ENCODE results near the gene AGBL4.
"Not testable (repeated sequence)": the region's sequence is repeated elsewhere in the genome, so short reads cannot be mapped to it uniquely, and the experiment has no call there.

Gene AGBL4

GRCh38 chr1:50038237-50038809 lies 14.6 kb upstream of the AGBL4 start:
- Mint-ChIP-seq H3K27me3 (ENCODE audit: low read depth) (no peaks in the 10 kb centered on the region), H3K36me3 (ENCODE audit: low read depth) (no peaks in the 10 kb centered on the region), H3K4me3 (no peak overlapping the region), H3K4me1 (no peaks in the 10 kb centered on the region), H3K9me3 (peaks cover 11% of the 10 kb centered on the region), H3K27ac (no peak overlapping the region)
- TF ChIP-seq CTCF (IDR thresholded peaks at IDR 0.05; ENCODE audit: unreplicated experiment in 3 of 3): no peak

GRCh38 chr1:50027794-50028193 lies 4.0 kb upstream of the AGBL4 start:
- Mint-ChIP-seq H3K27me3 (ENCODE audit: low read depth) (peaks cover 10% of the 10 kb centered on the region), H3K9me3 (peaks cover 12% of the 10 kb centered on the region), H3K36me3 (ENCODE audit: low read depth) (no peaks in the 10 kb centered on the region), H3K27ac (no peak overlapping the region), H3K4me1 (no peaks in the 10 kb centered on the region), H3K4me3 (no peak overlapping the region)
- TF ChIP-seq CTCF (IDR thresholded peaks at IDR 0.05; ENCODE audit: unreplicated experiment in 3 of 3): no peak

- Mint-ChIP-seq H3K36me3 (ENCODE audit: low read depth) (no peaks in the 10 kb centered on the region), H3K27me3 (ENCODE audit: low read depth) (no peaks in the 10 kb centered on the region), H3K4me3 (no peak overlapping the region), H3K4me1 (no peaks in the 10 kb centered on the region), H3K9me3 (peaks cover 64% of the 10 kb centered on the region), H3K27ac (no peak overlapping the region)
- no peak for TF ChIP-seq CTCF (IDR thresholded peaks at IDR 0.05; ENCODE audit: unreplicated experiment in 3 of 3)
These were observed 28.0 kb downstream of the AGBL4 start for GRCh38 chr1:49995734-49996133.

- H3K36me3 Mint-ChIP-seq (ENCODE audit: low read depth): no peaks in the 10 kb centered on the region
- no peaks in the 10 kb centered on the region for H3K4me1 Mint-ChIP-seq
- peaks cover 28% of the 10 kb centered on the region for H3K9me3 Mint-ChIP-seq
- no peak overlapping the region for H3K27ac Mint-ChIP-seq
- no peaks in the 10 kb centered on the region for H3K27me3 Mint-ChIP-seq (ENCODE audit: low read depth)
- no peak for TF ChIP-seq CTCF (IDR thresholded peaks at IDR 0.05; ENCODE audit: unreplicated experiment in 3 of 3)
- no peak overlapping the region for H3K4me3 Mint-ChIP-seq
These were observed 52.7 kb downstream of the AGBL4 start for GRCh38 chr1:49971088-49971487.

GRCh38 chr1:49951385-49951784 lies 72.4 kb downstream of the AGBL4 start:
- TF ChIP-seq CTCF (IDR thresholded peaks at IDR 0.05; ENCODE audit: unreplicated experiment in 3 of 3): no peak

GRCh38 chr1:49915301-49915700 lies 108.5 kb downstream of the AGBL4 start:
- not testable (repeated sequence) for H3K4me3 Mint-ChIP-seq; H3K27ac Mint-ChIP-seq; H3K36me3 Mint-ChIP-seq (ENCODE audit: low read depth); H3K27me3 Mint-ChIP-seq (ENCODE audit: low read depth); H3K4me1 Mint-ChIP-seq
- peaks cover 61% of the 10 kb centered on the region for H3K9me3 Mint-ChIP-seq

More at GRCh38 chr1:49951385-49951784, 72.4 kb downstream of the AGBL4 start:
- Mint-ChIP-seq H3K27ac (no peak overlapping the region), H3K36me3 (ENCODE audit: low read depth) (no peaks in the 10 kb centered on the region), H3K9me3 (peaks cover 7% of the 10 kb centered on the region), H3K4me3 (no peak overlapping the region), H3K27me3 (ENCODE audit: low read depth) (no peaks in the 10 kb centered on the region), H3K4me1 (no peaks in the 10 kb centered on the region)

Measured in nephron (organoid).